Muscle layer of duodenum (tissue), 2 donors: ENCODE results near the gene PRLR.

Source experiments
- H3K27ac ChIP-seq: one replicate; pipeline ENCODE4 v1.7.0; 2013; ENCODE audit warnings: mild to moderate bottlenecking, low read length
- H3K27me3 ChIP-seq: one replicate; pipeline ENCODE4 v1.7.0; 2013; ENCODE audit warnings: low read depth, mild to moderate bottlenecking, control low read depth, low read length
- H3K36me3 ChIP-seq, 2 donors: one replicate each; pipeline ENCODE4 v1.7.0; 2013; ENCODE audit warnings: low read length in 2 of 2, control low read depth in 1 of 2, mild to moderate bottlenecking in 1 of 2; ENCODE audit not compliant: insufficient read depth in 2 of 2, control insufficient read depth in 1 of 2
- H3K4me1 ChIP-seq, 2 donors: one replicate each; pipeline ENCODE4 v1.7.0; 2013; ENCODE audit warnings: low read length in 2 of 2, mild to moderate bottlenecking in 2 of 2, control low read depth in 1 of 2, moderate library complexity in 1 of 2; ENCODE audit not compliant: insufficient read depth in 2 of 2, control insufficient read depth in 1 of 2
- H3K4me3 ChIP-seq, 2 donors: one replicate each; pipeline ENCODE4 v1.7.0; 2013; ENCODE audit warnings: low read length in 2 of 2, low read depth in 1 of 2, mild to moderate bottlenecking in 1 of 2
- H3K9me3 ChIP-seq, 2 donors: one replicate each; pipeline ENCODE4 v1.7.0; 2013; ENCODE audit warnings: low read length in 2 of 2, control low read depth in 1 of 2, mild to moderate bottlenecking in 1 of 2; ENCODE audit not compliant: control insufficient read depth in 1 of 2
- donor health status: healthy.

Gene PRLR

DNA sequence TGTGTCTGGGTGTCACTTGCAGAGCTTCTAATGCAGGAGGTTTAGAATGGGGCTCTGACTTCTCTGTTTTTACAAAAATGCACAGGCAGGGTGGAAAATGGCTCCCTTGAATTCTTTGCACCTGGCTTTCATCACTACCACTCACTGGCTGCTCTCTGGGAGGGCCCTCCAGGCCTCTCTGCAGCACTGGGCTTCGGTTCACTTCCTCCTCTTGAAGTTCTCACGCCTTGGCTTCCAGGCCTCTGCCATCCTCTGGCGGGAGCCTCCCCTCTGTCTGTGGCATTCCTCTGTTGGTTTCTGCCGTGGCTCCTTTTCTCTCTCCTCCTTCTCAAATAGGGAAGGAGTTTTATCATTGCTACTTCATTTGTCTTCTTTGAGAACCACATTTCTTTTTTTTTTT, 2.8 kb upstream of the PRLR start:
- H3K4me1 ChIP-seq = peaks cover 0 to 18% of the 10 kb centered on the region in 2 donors
- no peak overlapping the region for H3K4me3 ChIP-seq
- H3K27me3 ChIP-seq = no peaks in the 10 kb centered on the region
- no peaks in the 10 kb centered on the region for H3K36me3 ChIP-seq
- H3K9me3 ChIP-seq = no peaks in the 10 kb centered on the region
- no peak overlapping the region for H3K27ac ChIP-seq

DNA sequence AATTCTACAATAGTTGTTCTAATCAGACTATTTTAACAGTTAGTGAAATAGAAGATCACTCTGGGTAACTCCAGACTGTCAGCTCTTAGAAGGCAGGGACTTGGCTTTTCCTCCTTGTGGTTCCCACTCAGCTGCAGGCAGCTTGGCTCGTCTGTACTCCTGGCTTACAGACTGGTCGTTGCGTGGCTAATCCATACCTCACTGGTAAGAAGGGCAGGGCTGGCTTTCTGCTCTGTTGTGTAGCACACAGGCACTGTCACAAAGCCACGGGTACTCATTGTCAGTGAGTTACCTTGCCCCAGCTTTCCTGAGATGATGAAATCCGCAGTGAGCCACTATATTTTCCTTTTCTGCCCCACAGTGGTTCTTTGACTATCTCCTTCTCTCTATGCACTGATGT, 1.8 kb upstream of the PRLR start:
- no peaks in the 10 kb centered on the region for H3K36me3 ChIP-seq
- no peak overlapping the region for H3K27ac ChIP-seq
- H3K4me3 ChIP-seq = no peak overlapping the region
- H3K4me1 ChIP-seq = peaks cover 0 to 18% of the 10 kb centered on the region in 2 donors
- no peaks in the 10 kb centered on the region for H3K9me3 ChIP-seq
- H3K27me3 ChIP-seq = no peaks in the 10 kb centered on the region

GRCh38 chr5:35229076-35230037, 930 bp downstream of the PRLR start:
- Histone ChIP-seq H3K27me3 (no peaks in the 10 kb centered on the region), H3K36me3 (no peaks in the 10 kb centered on the region), H3K27ac (peak overlapping the region; percentile 75), H3K4me1 (peaks cover 0 to 18% of the 10 kb centered on the region in 2 donors), H3K9me3 (no peaks in the 10 kb centered on the region), H3K4me3 (peak overlapping the region; percentile 61 to 70)

DNA sequence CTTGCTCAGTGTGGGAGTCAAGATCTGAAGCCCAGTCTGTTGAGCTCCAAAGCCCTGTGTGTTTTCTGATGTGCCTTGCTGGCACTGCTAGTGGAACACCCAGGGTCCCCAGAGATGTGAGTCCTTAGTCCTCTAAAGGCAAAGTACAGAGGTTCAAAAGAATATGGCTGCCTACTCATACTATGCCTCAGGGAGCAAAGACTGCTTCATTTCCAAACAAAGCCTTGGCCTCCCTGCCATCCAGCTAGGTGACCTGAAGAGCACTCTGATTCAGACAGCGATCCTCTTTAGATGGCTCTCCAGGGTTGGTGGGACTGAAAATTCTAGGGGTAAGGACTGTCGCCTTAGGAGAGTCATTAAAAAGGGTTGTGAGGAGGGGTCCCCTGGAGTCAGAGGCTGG, 2.0 kb downstream of the PRLR start:
- Histone ChIP-seq H3K27ac (no peak overlapping the region), H3K4me1 (peaks cover 0 to 18% of the 10 kb centered on the region in 2 donors), H3K27me3 (no peaks in the 10 kb centered on the region), H3K9me3 (no peaks in the 10 kb centered on the region), H3K4me3 (no peak overlapping the region), H3K36me3 (no peaks in the 10 kb centered on the region)

DNA sequence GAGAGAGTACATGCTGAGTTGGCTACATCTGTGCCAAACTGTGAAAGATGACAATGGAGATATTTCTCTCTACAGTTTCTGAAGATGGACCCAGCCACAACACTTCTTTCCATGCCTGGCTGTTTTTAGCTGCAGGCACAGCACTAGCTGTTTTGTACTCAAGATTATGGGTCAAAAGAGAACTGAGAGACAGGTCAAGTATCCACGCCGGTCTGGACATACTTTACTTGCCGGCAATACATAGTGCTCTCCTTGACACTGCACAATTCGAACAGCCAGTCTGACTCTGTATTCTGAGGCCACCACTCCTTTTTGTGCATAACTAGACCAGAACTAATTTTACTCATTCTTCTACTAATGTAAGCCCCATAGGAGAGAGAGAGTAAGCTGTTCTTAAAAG, 2.6 kb downstream of the PRLR start:
- Histone ChIP-seq H3K4me3 (no peak overlapping the region), H3K27ac (no peak overlapping the region), H3K27me3 (no peaks in the 10 kb centered on the region), H3K4me1 (peaks cover 0 to 18% of the 10 kb centered on the region in 2 donors), H3K9me3 (no peaks in the 10 kb centered on the region), H3K36me3 (no peaks in the 10 kb centered on the region)

GRCh38 chr5:35223787-35224395, 6.4 kb downstream of the PRLR start:
- H3K27me3 ChIP-seq = no peaks in the 10 kb centered on the region
- no peaks in the 10 kb centered on the region for H3K4me1 ChIP-seq
- no peak overlapping the region for H3K27ac ChIP-seq
- H3K4me3 ChIP-seq = no peak overlapping the region
- H3K36me3 ChIP-seq = no peaks in the 10 kb centered on the region
- no peaks in the 10 kb centered on the region for H3K9me3 ChIP-seq

GRCh38 chr5:35220967-35221366, 9.3 kb downstream of the PRLR start:
- no peaks in the 10 kb centered on the region for H3K36me3 ChIP-seq
- no peaks in the 10 kb centered on the region for H3K27me3 ChIP-seq
- no peak overlapping the region for H3K27ac ChIP-seq
- no peaks in the 10 kb centered on the region for H3K9me3 ChIP-seq
- H3K4me3 ChIP-seq = no peak overlapping the region
- H3K4me1 ChIP-seq = no peaks in the 10 kb centered on the region

- Histone ChIP-seq H3K4me3 (no peak overlapping the region), H3K9me3 (no peaks in the 10 kb centered on the region), H3K27ac (no peak overlapping the region), H3K4me1 (no peaks in the 10 kb centered on the region), H3K27me3 (no peaks in the 10 kb centered on the region), H3K36me3 (no peaks in the 10 kb centered on the region)
These were observed 11.3 kb downstream of the PRLR start for GRCh38 chr5:35218981-35219380.

DNA sequence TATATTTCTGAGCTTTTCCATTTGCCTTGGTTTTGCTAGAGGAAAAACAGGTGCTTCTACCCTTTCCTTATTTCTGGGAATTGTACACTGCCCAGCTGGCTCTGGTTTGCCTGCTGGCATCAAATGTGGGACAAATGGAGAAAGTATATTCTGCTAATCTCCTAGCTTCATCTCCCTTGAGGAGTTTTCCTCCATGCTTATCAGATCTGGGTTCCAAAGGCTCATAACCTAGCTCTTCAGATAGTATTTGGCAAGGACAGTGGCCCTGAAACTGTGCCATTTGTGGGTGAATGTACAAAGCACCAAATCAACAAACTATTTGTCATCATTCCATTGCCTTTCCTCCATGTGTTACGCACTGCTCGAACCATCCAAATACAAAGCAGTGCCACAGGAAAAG, 16.2 kb downstream of the PRLR start:
- H3K9me3 ChIP-seq = no peaks in the 10 kb centered on the region
- no peaks in the 10 kb centered on the region for H3K27me3 ChIP-seq
- no peaks in the 10 kb centered on the region for H3K36me3 ChIP-seq
- H3K27ac ChIP-seq = no peak overlapping the region
- H3K4me1 ChIP-seq = no peaks in the 10 kb centered on the region
- H3K4me3 ChIP-seq = no peak overlapping the region

DNA sequence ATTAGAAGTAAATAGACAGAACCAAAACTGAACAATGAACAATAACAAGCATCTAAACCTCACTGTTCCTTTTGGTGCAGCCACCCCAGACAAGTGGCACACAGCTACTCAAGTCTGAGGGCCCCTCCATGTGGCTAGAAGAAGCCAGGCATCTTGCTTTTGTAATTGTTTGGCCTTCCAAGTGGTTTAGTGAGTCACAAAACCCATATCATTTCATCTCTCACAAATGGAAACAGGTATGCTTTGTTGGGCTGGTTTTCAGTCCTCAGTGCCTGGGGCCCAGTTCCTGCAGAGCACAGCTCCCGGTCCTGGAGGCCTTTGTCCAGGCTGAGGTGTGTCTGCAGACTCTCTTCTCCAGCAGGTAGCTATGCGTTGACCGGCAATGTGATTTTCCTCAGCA, 16.7 kb downstream of the PRLR start:
- no peaks in the 10 kb centered on the region for H3K4me1 ChIP-seq
- H3K9me3 ChIP-seq = no peaks in the 10 kb centered on the region
- no peak overlapping the region for H3K27ac ChIP-seq
- H3K36me3 ChIP-seq = no peaks in the 10 kb centered on the region
- no peaks in the 10 kb centered on the region for H3K27me3 ChIP-seq
- H3K4me3 ChIP-seq = no peak overlapping the region

- Histone ChIP-seq H3K27me3 (no peaks in the 10 kb centered on the region), H3K4me3 (no peak overlapping the region), H3K36me3 (no peaks in the 10 kb centered on the region), H3K27ac (no peak overlapping the region), H3K4me1 (no peaks in the 10 kb centered on the region), H3K9me3 (no peaks in the 10 kb centered on the region)
These were observed 17.9 kb downstream of the PRLR start for GRCh38 chr5:35212122-35212982.
